ENCODE measurements around the gene SLMAP. TPM values are rescaled to one million over a fixed set of nuclear protein-coding genes. Genes with fewer than 3 reads are reported as not detected.

The SLMAP gene
- total RNA-seq, 1 donor from 2014 or later = 108 TPM

DNA sequence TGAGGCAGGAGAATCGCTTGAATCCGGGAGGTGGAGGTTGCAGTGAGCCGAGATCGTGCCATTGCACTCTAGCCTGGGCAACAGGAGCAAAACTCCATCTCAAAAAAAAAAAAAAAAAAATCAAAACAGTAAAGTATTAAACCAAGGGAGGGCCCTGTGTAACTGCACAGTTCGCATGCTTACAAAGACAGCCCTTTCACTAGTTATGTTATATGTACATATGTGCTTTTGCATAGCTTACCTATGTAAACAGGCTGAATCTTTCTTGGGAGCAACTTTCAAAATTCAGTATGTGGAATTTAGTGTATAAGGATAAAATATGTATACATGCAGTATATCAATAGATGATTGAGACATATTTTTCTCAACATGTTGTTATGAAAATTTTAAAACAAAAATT is 16.1 kb upstream of the SLMAP start:
- Mint-ChIP-seq H3K27ac (no peak overlapping the region), H3K9me3 (no peaks in the 10 kb centered on the region), H3K27me3 (ENCODE audit: low read depth) (no peaks in the 10 kb centered on the region), H3K4me3 (no peak overlapping the region), H3K36me3 (no peaks in the 10 kb centered on the region), H3K4me1 (no peaks in the 10 kb centered on the region)
- DNase-seq (ENCODE audit: low spot score in 2 of 2, unreplicated experiment in 2 of 2) = no peak
- TF ChIP-seq, protein P1, sequence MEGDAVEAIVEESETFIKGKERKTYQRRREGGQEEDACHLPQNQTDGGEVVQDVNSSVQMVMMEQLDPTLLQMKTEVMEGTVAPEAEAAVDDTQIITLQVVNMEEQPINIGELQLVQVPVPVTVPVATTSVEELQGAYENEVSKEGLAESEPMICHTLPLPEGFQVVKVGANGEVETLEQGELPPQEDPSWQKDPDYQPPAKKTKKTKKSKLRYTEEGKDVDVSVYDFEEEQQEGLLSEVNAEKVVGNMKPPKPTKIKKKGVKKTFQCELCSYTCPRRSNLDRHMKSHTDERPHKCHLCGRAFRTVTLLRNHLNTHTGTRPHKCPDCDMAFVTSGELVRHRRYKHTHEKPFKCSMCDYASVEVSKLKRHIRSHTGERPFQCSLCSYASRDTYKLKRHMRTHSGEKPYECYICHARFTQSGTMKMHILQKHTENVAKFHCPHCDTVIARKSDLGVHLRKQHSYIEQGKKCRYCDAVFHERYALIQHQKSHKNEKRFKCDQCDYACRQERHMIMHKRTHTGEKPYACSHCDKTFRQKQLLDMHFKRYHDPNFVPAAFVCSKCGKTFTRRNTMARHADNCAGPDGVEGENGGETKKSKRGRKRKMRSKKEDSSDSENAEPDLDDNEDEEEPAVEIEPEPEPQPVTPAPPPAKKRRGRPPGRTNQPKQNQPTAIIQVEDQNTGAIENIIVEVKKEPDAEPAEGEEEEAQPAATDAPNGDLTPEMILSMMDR (IDR thresholded peaks at IDR 0.05; ENCODE audit: unreplicated experiment) = no peak

GRCh38 chr3:57743496-57743895 is 12.6 kb upstream of the SLMAP start:
- no peak overlapping the region for H3K27ac Mint-ChIP-seq

DNA sequence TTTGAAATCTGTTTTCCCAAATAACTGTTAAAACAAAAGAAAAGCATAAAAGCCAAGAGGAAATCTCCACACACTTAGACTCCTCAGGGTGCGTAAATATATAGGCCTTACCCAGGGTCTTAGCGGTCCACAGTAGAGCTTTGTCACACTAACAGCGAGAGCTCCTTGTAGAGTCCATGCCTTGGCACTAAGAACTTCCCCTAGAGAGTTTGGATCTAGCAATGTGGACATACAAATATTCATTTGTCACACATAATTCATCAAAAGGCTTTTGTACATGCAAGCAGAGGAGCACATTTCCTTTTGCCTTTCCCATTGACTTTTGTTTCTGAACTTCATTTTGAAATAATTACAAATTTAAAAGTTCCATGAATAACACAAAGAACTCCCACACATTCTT is 11.0 kb upstream of the SLMAP start:
- no peaks in the 10 kb centered on the region for H3K36me3 Mint-ChIP-seq
- TF ChIP-seq, protein P1 (IDR thresholded peaks at IDR 0.05; ENCODE audit: unreplicated experiment) = no peak
- H3K4me1 Mint-ChIP-seq = no peaks in the 10 kb centered on the region
- H3K27me3 Mint-ChIP-seq (ENCODE audit: low read depth) = no peaks in the 10 kb centered on the region
- no peak for DNase-seq (ENCODE audit: low spot score in 2 of 2, unreplicated experiment in 2 of 2)
- no peak overlapping the region for H3K4me3 Mint-ChIP-seq
- H3K9me3 Mint-ChIP-seq = no peaks in the 10 kb centered on the region
- H3K27ac Mint-ChIP-seq = no peak overlapping the region

More at GRCh38 chr3:57743496-57743895, 12.6 kb upstream of the SLMAP start:
- no peak overlapping the region for H3K4me3 Mint-ChIP-seq
- TF ChIP-seq, protein P1 (IDR thresholded peaks at IDR 0.05; ENCODE audit: unreplicated experiment) = no peak
- H3K36me3 Mint-ChIP-seq = no peaks in the 10 kb centered on the region
- H3K27me3 Mint-ChIP-seq (ENCODE audit: low read depth) = no peaks in the 10 kb centered on the region
- no peaks in the 10 kb centered on the region for H3K9me3 Mint-ChIP-seq
- no peaks in the 10 kb centered on the region for H3K4me1 Mint-ChIP-seq
- no peak for DNase-seq (ENCODE audit: low spot score in 2 of 2, unreplicated experiment in 2 of 2)

DNA sequence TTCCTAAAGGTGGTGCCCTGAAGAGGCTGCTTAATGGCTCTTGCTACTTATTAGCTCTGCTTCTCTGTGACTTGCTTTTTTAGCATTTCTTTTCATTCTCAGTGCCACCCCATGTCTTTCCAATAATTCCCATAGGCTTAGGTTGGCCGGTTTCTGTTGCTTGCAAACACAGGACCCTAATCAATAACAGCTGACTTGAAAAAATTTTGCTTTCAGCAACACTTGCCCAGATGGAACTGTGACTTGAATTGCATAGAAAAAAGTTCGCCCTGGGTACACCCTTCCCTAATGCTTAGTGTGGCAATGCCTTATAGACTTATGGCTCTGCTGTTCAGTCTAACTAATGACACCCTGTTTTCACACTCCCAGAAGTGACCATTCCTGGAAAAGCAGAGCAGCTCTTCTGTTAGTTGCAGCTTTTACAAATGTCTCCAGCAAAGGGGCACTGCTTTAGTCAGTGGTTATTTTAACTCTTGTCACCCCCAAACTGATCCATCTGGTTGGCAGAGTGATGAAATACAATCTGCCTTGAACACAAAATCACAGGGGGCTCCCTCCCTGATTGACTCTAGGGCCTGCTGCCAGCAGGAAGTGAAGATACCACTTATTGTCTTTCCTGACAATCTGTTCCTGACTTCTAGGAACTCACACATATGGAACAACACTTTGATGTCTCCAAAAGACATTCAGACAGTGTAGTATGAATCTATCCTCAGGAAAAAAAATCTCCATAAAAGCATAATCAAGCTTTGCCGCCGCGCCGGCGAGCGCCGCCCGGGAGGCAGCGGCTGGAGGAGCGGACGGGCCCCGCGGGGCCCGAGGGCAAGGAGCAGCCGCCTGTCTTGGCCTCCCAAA is 9.7 kb upstream of the SLMAP start:
- Mint-ChIP-seq H3K4me1 (no peaks in the 10 kb centered on the region), H3K9me3 (no peaks in the 10 kb centered on the region), H3K36me3 (no peaks in the 10 kb centered on the region), H3K27me3 (ENCODE audit: low read depth) (no peaks in the 10 kb centered on the region), H3K27ac (no peak overlapping the region), H3K4me3 (no peak overlapping the region)
- no peak for DNase-seq (ENCODE audit: low spot score in 2 of 2, unreplicated experiment in 2 of 2)
- TF ChIP-seq, protein P1 (IDR thresholded peaks at IDR 0.05; ENCODE audit: unreplicated experiment) = no peak

- Mint-ChIP-seq H3K9me3 (no peaks in the 10 kb centered on the region), H3K27ac (no peak overlapping the region), H3K27me3 (ENCODE audit: low read depth) (no peaks in the 10 kb centered on the region)
Observed at GRCh38 chr3:57749542-57749941, 6.6 kb upstream of the SLMAP start.

More at GRCh38 chr3:57749542-57749941, 6.6 kb upstream of the SLMAP start:
- Mint-ChIP-seq H3K4me3 (no peak overlapping the region), H3K4me1 (peaks cover 8% of the 10 kb centered on the region), H3K36me3 (no peaks in the 10 kb centered on the region)
- no peak for DNase-seq (ENCODE audit: low spot score in 2 of 2, unreplicated experiment in 2 of 2)
- TF ChIP-seq, protein P1 (IDR thresholded peaks at IDR 0.05; ENCODE audit: unreplicated experiment) = no peak

Measured in mesothelial cell of epicardium (in vitro differentiated cells).